Measurements from ENCODE around the gene KBTBD4. TPM values are rescaled to one million over a fixed set of nuclear protein-coding genes. Genes with fewer than 3 reads are reported as not detected.

KBTBD4 gene
- total and polyA plus RNA-seq, 2 of the 13 experiments (the other 11 are each of a cell fraction or from before 2014, with no cell fraction given): 8.5 to 12.8 TPM

DNA sequence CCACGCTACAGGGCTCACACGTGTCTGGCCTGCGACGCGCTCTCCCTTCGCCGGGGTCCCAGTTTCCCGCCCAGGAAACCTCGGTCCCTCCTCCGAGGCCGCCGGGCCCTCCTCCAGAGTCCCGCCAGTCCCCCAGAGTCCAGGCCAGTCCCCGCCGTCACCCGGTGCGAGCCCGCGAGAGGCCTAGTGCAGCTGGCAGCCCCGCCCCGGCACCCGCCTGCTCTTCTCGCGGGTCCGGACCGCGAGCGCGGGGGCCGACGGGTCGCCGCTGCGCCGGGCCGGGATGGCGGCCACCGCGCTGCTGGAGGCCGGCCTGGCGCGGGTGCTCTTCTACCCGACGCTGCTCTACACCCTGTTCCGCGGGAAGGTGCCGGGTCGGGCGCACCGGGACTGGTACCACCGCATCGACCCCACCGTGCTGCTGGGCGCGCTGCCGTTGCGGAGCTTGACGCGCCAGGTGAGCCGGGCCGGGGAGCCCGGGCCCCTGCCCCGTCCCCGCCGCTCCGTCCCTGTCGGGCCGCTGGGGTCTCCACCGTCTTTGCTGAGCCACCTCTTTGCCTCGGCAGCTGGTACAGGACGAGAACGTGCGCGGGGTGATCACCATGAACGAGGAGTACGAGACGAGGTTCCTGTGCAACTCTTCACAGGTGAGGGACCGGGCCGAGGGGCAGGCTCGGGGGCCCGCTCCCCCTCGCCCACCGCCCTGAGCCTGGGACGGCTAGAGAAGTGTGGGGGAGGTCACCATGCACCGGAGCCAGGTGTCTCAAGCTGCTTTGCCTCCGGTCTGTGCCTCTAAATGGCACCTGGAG is 13.2 kb downstream of the KBTBD4 start, which contains the start of gene PTPMT1 (continued):
- TF ChIP-seq, protein P1, sequence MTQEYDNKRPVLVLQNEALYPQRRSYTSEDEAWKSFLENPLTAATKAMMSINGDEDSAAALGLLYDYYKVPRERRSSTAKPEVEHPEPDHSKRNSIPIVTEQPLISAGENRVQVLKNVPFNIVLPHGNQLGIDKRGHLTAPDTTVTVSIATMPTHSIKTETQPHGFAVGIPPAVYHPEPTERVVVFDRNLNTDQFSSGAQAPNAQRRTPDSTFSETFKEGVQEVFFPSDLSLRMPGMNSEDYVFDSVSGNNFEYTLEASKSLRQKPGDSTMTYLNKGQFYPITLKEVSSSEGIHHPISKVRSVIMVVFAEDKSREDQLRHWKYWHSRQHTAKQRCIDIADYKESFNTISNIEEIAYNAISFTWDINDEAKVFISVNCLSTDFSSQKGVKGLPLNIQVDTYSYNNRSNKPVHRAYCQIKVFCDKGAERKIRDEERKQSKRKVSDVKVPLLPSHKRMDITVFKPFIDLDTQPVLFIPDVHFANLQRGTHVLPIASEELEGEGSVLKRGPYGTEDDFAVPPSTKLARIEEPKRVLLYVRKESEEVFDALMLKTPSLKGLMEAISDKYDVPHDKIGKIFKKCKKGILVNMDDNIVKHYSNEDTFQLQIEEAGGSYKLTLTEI (CRISPR knock-in tag; conservative IDR thresholded peaks at IDR 0.05): no peak
- TF ChIP-seq, protein P2, sequence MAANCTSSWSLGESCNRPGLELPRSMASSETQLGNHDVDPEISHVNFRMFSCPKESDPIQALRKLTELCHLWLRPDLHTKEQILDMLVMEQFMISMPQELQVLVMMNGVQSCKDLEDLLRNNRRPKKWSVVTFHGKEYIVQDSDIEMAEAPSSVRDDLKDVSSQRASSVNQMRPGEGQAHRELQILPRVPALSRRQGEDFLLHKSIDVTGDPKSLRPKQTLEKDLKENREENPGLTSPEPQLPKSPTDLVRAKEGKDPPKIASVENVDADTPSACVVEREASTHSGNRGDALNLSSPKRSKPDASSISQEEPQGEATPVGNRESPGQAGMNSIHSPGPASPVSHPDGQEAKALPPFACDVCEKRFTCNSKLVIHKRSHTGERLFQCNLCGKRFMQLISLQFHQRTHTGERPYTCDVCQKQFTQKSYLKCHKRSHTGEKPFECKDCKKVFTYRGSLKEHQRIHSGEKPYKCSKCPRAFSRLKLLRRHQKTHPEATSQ (CRISPR knock-in tag; IDR thresholded peaks at IDR 0.05; ENCODE audit: borderline replicate concordance): 0 out of 2 replicates have a peak, but pooled peaks have one; percentile 40
- TF ChIP-seq RORA (CRISPR knock-in tag; IDR thresholded peaks at IDR 0.05) (no peak), ZNF678 (CRISPR knock-in tag; IDR thresholded peaks at IDR 0.05) (peak; percentile 23; the same call in 1 of the 2 replicates), MXD4 (CRISPR knock-in tag; IDR thresholded peaks at IDR 0.05) (peak; percentile 83; the same call in 1 of the 2 replicates), ZNF24 (IDR thresholded peaks at IDR 0.05) (no peak), PITX1 (CRISPR knock-in tag; IDR thresholded peaks at IDR 0.05) (no peak; the same call in 1 of the 2 replicates), HOXA3 (CRISPR knock-in tag; IDR thresholded peaks at IDR 0.05) (peak; percentile 69), THYN1 (CRISPR knock-in tag; IDR thresholded peaks at IDR 0.05; ENCODE audit: borderline replicate concordance, low read depth) (0 out of 2 replicates have a peak, but pooled peaks have one; percentile 53), TSC22D2 (CRISPR knock-in tag; IDR thresholded peaks at IDR 0.05; ENCODE audit: borderline replicate concordance) (no peak; the same call in 1 of the 2 replicates), SCMH1 (CRISPR knock-in tag; IDR thresholded peaks at IDR 0.05; ENCODE audit: borderline replicate concordance) (no peak), SOX5 (CRISPR knock-in tag; IDR thresholded peaks at IDR 0.05; ENCODE audit: borderline replicate concordance) (no peak), NFKB2 (CRISPR knock-in tag; IDR thresholded peaks at IDR 0.05; ENCODE audit: borderline replicate concordance) (peak; percentile 80), U2AF2 (IDR thresholded peaks at IDR 0.05; ENCODE audit: low read depth, low read length) (no peak), MTA3 (CRISPR knock-in tag; IDR thresholded peaks at IDR 0.05) (no peak), KDM5A (IDR thresholded peaks at IDR 0.05; ENCODE audit: borderline replicate concordance, low read length) (0 out of 2 replicates have a peak, but pooled peaks have one; percentile 40), ZC3H13 (CRISPR knock-in tag; IDR thresholded peaks at IDR 0.05) (peak; percentile 24; the same call in 1 of the 2 replicates), ZNF543 (CRISPR knock-in tag; IDR thresholded peaks at IDR 0.05) (no peak)
- TF ChIP-seq, protein P3, sequence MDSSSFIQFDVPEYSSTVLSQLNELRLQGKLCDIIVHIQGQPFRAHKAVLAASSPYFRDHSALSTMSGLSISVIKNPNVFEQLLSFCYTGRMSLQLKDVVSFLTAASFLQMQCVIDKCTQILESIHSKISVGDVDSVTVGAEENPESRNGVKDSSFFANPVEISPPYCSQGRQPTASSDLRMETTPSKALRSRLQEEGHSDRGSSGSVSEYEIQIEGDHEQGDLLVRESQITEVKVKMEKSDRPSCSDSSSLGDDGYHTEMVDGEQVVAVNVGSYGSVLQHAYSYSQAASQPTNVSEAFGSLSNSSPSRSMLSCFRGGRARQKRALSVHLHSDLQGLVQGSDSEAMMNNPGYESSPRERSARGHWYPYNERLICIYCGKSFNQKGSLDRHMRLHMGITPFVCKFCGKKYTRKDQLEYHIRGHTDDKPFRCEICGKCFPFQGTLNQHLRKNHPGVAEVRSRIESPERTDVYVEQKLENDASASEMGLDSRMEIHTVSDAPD (CRISPR knock-in tag; IDR thresholded peaks at IDR 0.05): no peak
- TF ChIP-seq, protein P4, sequence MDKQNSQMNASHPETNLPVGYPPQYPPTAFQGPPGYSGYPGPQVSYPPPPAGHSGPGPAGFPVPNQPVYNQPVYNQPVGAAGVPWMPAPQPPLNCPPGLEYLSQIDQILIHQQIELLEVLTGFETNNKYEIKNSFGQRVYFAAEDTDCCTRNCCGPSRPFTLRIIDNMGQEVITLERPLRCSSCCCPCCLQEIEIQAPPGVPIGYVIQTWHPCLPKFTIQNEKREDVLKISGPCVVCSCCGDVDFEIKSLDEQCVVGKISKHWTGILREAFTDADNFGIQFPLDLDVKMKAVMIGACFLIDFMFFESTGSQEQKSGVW (CRISPR knock-in tag; IDR thresholded peaks at IDR 0.05; ENCODE audit: borderline replicate concordance): no peak
- TF ChIP-seq, protein P5, sequence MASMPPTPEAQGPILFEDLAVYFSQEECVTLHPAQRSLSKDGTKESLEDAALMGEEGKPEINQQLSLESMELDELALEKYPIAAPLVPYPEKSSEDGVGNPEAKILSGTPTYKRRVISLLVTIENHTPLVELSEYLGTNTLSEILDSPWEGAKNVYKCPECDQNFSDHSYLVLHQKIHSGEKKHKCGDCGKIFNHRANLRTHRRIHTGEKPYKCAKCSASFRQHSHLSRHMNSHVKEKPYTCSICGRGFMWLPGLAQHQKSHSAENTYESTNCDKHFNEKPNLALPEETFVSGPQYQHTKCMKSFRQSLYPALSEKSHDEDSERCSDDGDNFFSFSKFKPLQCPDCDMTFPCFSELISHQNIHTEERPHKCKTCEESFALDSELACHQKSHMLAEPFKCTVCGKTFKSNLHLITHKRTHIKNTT (CRISPR knock-in tag; IDR thresholded peaks at IDR 0.05): no peak
- TF ChIP-seq, protein P6, sequence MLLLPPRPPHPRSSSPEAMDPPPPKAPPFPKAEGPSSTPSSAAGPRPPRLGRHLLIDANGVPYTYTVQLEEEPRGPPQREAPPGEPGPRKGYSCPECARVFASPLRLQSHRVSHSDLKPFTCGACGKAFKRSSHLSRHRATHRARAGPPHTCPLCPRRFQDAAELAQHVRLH (CRISPR knock-in tag; IDR thresholded peaks at IDR 0.05; ENCODE audit: borderline replicate concordance, low read depth): 0 out of 2 replicates have a peak, but pooled peaks have one; percentile 37
